Smooth muscle cell (in vitro differentiated cells): ENCODE results near the gene RNF220. TPM values are rescaled to one million over a fixed set of nuclear protein-coding genes. Genes with fewer than 3 reads are reported as not detected.

Source experiments
- DNase-seq: peaks from one replicate; lab custom pipeline; 2025; ENCODE audit not compliant: unreplicated experiment; lab: John Stamatoyannopoulos, UW
- H2AFZ ChIP-seq: fragments of 200-600 bp; sonication (generic); 2 replicates; pipeline ENCODE4 v1.6.0; 2016; ENCODE audit warnings: antibody characterized with exemption, low read depth, mild to moderate bottlenecking
- H3F3A ChIP-seq: fragments of 200-600 bp; sonication (generic); 2 replicates; pipeline ENCODE4 v1.6.0; 2017; ENCODE audit warnings: antibody characterized with exemption, low read depth
- H3K27ac ChIP-seq: fragments of 200-600 bp; sonication (generic); 2 replicates; pipeline ENCODE4 v1.5.1; 2016; ENCODE audit warnings: low read depth, mild to moderate bottlenecking
- H3K27me3 ChIP-seq: fragments of 200-600 bp; sonication (generic); 2 replicates; pipeline ENCODE4 v1.6.1; 2016; ENCODE audit warnings: low read depth, mild to moderate bottlenecking
- H3K36me3 ChIP-seq: fragments of 200-600 bp; sonication (generic); 2 replicates; pipeline ENCODE4 v1.5.1; 2016; ENCODE audit warnings: low read depth
- H3K4me1 ChIP-seq: fragments of 200-600 bp; sonication (generic); 2 replicates; pipeline ENCODE4 v1.5.1; 2016; ENCODE audit warnings: low read depth
- H3K4me2 ChIP-seq: fragments of 200-600 bp; sonication (generic); 2 replicates; pipeline ENCODE4 v1.6.0; 2016; ENCODE audit warnings: mild to moderate bottlenecking
- H3K4me3 ChIP-seq: fragments of 200-600 bp; sonication (generic); 2 replicates; pipeline ENCODE4 v1.5.1; 2016; ENCODE audit warnings: mild to moderate bottlenecking
- H3K79me2 ChIP-seq: fragments of 200-600 bp; sonication (generic); 2 replicates; pipeline ENCODE4 v1.6.0; 2016; ENCODE audit warnings: low read depth, mild to moderate bottlenecking
- H3K9ac ChIP-seq: fragments of 200-600 bp; sonication (generic); 2 replicates; pipeline ENCODE4 v1.6.0; 2016; ENCODE audit warnings: low read depth
- H3K9me3 ChIP-seq: fragments of 200-600 bp; sonication (generic); replicated peaks from 2 replicates; pipeline ENCODE4 v1.5.1; 2016; ENCODE audit warnings: low read depth
- H4K20me1 ChIP-seq: fragments of 200-600 bp; sonication (generic); 2 replicates; pipeline ENCODE4 v1.6.0; 2016; ENCODE audit warnings: low read depth
- WGBS: methylation state at CpG from one replicate; pipeline ENCODE4 v1.1.7; 2016; ENCODE audit warnings: low lambda C conversion rate; 5-methylcytosine and 5-hydroxymethylcytosine counted together
- polyA plus RNA-seq: library from polyadenylated mRNA; unstranded; fragments of >200 nt; fragmentation: Nextera tagmentation; extraction: Ambion mirVana; gene quantifications from 2 replicates; pipeline ENCODE4 v1.2.1, GENCODE V29; 2016
- total RNA-seq: library from RNA; depleted of rRNA; stranded (reverse); fragments of >200 nt; gene quantifications from 2 replicates; pipeline ENCODE4 v1.2.3, GENCODE V29; 2014
- TF ChIP-seq, protein P1 (sequence below): fragments of 200-600 bp; sonication (generic); IDR thresholded peaks from 2 replicates; pipeline ENCODE4 v1.5.1; 2017; ENCODE audit warnings: borderline replicate concordance, mild to moderate bottlenecking, antibody characterized with exemption; ENCODE audit not compliant: insufficient read depth, poor library complexity, severe bottlenecking

The RNF220 gene
- total and polyA plus RNA-seq, 2 experiments from 2014 or later, result 65.8 to 71.1 TPM

GRCh38 chr1:44645476-44646244 lies 240.6 kb downstream of the RNF220 start:
- H3K27ac ChIP-seq, result no peak overlapping the region
- no peak overlapping the region for H2AFZ ChIP-seq
- no peaks in the 10 kb centered on the region for H3F3A ChIP-seq
- no peak overlapping the region for H3K4me3 ChIP-seq
- H3K27me3 ChIP-seq, result no peaks in the 10 kb centered on the region
- no peaks in the 10 kb centered on the region for H3K9me3 ChIP-seq
- peaks cover 4% of the 10 kb centered on the region for H3K4me1 ChIP-seq
- TF ChIP-seq, protein P1, sequence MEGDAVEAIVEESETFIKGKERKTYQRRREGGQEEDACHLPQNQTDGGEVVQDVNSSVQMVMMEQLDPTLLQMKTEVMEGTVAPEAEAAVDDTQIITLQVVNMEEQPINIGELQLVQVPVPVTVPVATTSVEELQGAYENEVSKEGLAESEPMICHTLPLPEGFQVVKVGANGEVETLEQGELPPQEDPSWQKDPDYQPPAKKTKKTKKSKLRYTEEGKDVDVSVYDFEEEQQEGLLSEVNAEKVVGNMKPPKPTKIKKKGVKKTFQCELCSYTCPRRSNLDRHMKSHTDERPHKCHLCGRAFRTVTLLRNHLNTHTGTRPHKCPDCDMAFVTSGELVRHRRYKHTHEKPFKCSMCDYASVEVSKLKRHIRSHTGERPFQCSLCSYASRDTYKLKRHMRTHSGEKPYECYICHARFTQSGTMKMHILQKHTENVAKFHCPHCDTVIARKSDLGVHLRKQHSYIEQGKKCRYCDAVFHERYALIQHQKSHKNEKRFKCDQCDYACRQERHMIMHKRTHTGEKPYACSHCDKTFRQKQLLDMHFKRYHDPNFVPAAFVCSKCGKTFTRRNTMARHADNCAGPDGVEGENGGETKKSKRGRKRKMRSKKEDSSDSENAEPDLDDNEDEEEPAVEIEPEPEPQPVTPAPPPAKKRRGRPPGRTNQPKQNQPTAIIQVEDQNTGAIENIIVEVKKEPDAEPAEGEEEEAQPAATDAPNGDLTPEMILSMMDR, result no peak
- no peak overlapping the region for H3K9ac ChIP-seq
- H4K20me1 ChIP-seq, result peaks cover 18% of the 10 kb centered on the region
- H3K36me3 ChIP-seq, result peaks cover 3% of the 10 kb centered on the region
- H3K4me2 ChIP-seq, result no peak overlapping the region
- DNase-seq, result no peak
- 92% methylated on average over 18 of the region's 18 CpGs for WGBS
- H3K79me2 ChIP-seq, result no peaks in the 10 kb centered on the region

- H2AFZ ChIP-seq, result no peak overlapping the region
- DNase-seq, result no peak
Observed at GRCh38 chr1:44646261-44647110, 241.4 kb downstream of the RNF220 start.

GRCh38 chr1:44647896-44648295 lies 242.8 kb downstream of the RNF220 start:
- Histone ChIP-seq H3K79me2 (no peaks in the 10 kb centered on the region), H2AFZ (no peak overlapping the region), H3K27me3 (no peaks in the 10 kb centered on the region), H3K9ac (no peak overlapping the region), H4K20me1 (peaks cover 12% of the 10 kb centered on the region), H3K4me2 (no peak overlapping the region), H3K4me1 (peaks cover 4% of the 10 kb centered on the region), H3F3A (no peaks in the 10 kb centered on the region), H3K36me3 (no peaks in the 10 kb centered on the region), H3K9me3 (no peaks in the 10 kb centered on the region), H3K27ac (no peak overlapping the region), H3K4me3 (no peak overlapping the region)
- TF ChIP-seq, protein P1, result no peak
- 92% methylated on average over 2 of the region's 2 CpGs for WGBS
- no peak for DNase-seq

More at GRCh38 chr1:44646261-44647110, 241.4 kb downstream of the RNF220 start:
- Histone ChIP-seq H3K9me3 (no peaks in the 10 kb centered on the region), H3K79me2 (no peaks in the 10 kb centered on the region), H4K20me1 (peaks cover 18% of the 10 kb centered on the region), H3K27me3 (no peaks in the 10 kb centered on the region), H3K27ac (no peak overlapping the region), H3K4me2 (no peak overlapping the region), H3F3A (no peaks in the 10 kb centered on the region), H3K4me3 (no peak overlapping the region), H3K9ac (no peak overlapping the region), H3K4me1 (peaks cover 4% of the 10 kb centered on the region), H3K36me3 (no peaks in the 10 kb centered on the region)
- 97% methylated on average over 25 of the region's 28 CpGs for WGBS
- TF ChIP-seq, protein P1, result no peak
